Uterus (tissue), 2 donors: Measurements from ENCODE around the gene NUP153.

Experiments used
- POLR2A ChIP-seq, 2 donors: fragments of 450-650 bp; IDR thresholded peaks; one replicate each; pipeline ENCODE4 v1.6.1; 2016; ENCODE audit warnings: antibody characterized with exemption in 2 of 2, mild to moderate bottlenecking in 1 of 2, moderate library complexity in 1 of 2
- TF ChIP-seq, protein P1 (sequence below), 4 experiments: fragments of 200-600 bp in 2 of 4; fragments of 450-650 bp in 2 of 4; sonication (generic) in 2 of 4; IDR thresholded peaks; one replicate each; pipeline ENCODE4 v1.5.1; 2016 to 2019; ENCODE audit warnings: antibody characterized with exemption in 4 of 4, mild to moderate bottlenecking in 2 of 4, moderate library complexity in 1 of 4

DNA sequence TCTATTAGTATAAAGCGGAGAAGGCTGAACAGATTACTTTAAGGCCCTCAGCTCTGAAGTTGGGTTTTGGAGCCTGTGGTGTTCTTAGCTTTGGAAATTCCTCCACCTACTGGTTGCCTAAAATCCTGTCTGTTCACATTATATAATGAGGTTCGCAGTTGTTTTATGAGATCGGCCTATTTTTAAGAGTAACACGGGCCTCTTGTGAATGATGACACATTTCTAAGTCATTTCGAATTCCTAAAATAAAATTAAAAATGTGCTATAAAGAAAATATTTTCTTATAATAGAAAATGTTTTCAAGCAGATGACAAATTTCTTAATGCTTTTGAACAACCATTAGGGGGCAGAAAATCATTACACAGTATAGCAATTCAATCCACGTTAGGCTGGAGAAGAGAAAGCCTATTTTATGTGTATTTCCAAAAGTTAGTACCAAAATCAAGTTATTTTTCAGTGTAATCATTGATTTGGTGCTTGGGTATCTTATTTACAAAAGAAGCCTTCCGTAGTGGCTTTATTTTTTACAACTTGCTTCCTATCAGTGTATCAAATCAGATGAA, 122.4 kb downstream of the NUP153 start:
- TF ChIP-seq, protein P1, sequence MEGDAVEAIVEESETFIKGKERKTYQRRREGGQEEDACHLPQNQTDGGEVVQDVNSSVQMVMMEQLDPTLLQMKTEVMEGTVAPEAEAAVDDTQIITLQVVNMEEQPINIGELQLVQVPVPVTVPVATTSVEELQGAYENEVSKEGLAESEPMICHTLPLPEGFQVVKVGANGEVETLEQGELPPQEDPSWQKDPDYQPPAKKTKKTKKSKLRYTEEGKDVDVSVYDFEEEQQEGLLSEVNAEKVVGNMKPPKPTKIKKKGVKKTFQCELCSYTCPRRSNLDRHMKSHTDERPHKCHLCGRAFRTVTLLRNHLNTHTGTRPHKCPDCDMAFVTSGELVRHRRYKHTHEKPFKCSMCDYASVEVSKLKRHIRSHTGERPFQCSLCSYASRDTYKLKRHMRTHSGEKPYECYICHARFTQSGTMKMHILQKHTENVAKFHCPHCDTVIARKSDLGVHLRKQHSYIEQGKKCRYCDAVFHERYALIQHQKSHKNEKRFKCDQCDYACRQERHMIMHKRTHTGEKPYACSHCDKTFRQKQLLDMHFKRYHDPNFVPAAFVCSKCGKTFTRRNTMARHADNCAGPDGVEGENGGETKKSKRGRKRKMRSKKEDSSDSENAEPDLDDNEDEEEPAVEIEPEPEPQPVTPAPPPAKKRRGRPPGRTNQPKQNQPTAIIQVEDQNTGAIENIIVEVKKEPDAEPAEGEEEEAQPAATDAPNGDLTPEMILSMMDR (IDR thresholded peaks at IDR 0.05): peak; percentile 83 to 97 (median 94)
- no peak for TF ChIP-seq POLR2A (IDR thresholded peaks at IDR 0.05)
